ENCODE results near the gene C6orf132. TPM values are rescaled to one million over a fixed set of nuclear protein-coding genes. Genes with fewer than 3 reads are reported as not detected.
A peak's percentile ranks its signal among the peaks of the same experiment; 100 is the strongest.

The C6orf132 gene
- polyA plus RNA-seq, 3 donors from 2014 or later, result 0.06 to 0.10 TPM; not detected in 1

GRCh38 chr6:42079941-42080464, 62.4 kb downstream of the C6orf132 start:
- Mint-ChIP-seq H3K9me3 (no peaks in the 10 kb centered on the region), H3K27ac (no peak overlapping the region), H3K27me3 (ENCODE audit: low read depth in 3 of 3) (no peaks in the 10 kb centered on the region), H3K4me1 (no peaks in the 10 kb centered on the region), H3K4me3 (no peak overlapping the region), H3K36me3 (peaks cover 3 to 14% (median 4%) of the 10 kb centered on the region in 3 donors)
- DNase-seq, result no peak

- DNase-seq, result no peak
- Mint-ChIP-seq H3K4me3 (no peak overlapping the region), H3K9me3 (no peaks in the 10 kb centered on the region), H3K36me3 (peaks cover 5 to 22% (median 12%) of the 10 kb centered on the region in 3 donors), H3K4me1 (no peaks in the 10 kb centered on the region), H3K27ac (no peak overlapping the region), H3K27me3 (ENCODE audit: low read depth in 3 of 3) (no peaks in the 10 kb centered on the region)
Observed at GRCh38 chr6:42078386-42078785, 64.0 kb downstream of the C6orf132 start.

GRCh38 chr6:42075159-42075838, 67.1 kb downstream of the C6orf132 start:
- Mint-ChIP-seq H3K4me1 (peaks cover 0 to 2% of the 10 kb centered on the region in 2 donors), H3K4me3 (no peak overlapping the region), H3K36me3 (peaks cover 16 to 27% (median 26%) of the 10 kb centered on the region in 3 donors), H3K9me3 (no peaks in the 10 kb centered on the region), H3K27ac (peak overlapping the region in 2 of 6 donors; percentile 58 to 64), H3K27me3 (ENCODE audit: low read depth in 3 of 3) (peaks cover 0 to 2% (median 0%) of the 10 kb centered on the region in 3 donors)
- peak; percentile 16 to 27 (median 23) for DNase-seq

GRCh38 chr6:42073287-42073686, 69.1 kb downstream of the C6orf132 start:
- Mint-ChIP-seq H3K4me3 (no peak overlapping the region), H3K36me3 (peaks cover 16 to 27% (median 26%) of the 10 kb centered on the region in 3 donors), H3K27ac (peak overlapping the region in 2 of 6 donors; percentile 5 to 47), H3K27me3 (ENCODE audit: low read depth in 3 of 3) (peaks cover 0 to 2% (median 0%) of the 10 kb centered on the region in 3 donors), H3K4me1 (peaks cover 0 to 2% of the 10 kb centered on the region in 2 donors), H3K9me3 (no peaks in the 10 kb centered on the region)
- DNase-seq, result no peak

- Mint-ChIP-seq H3K4me3 (no peak overlapping the region), H3K27me3 (ENCODE audit: low read depth in 3 of 3) (peaks cover 0 to 2% (median 0%) of the 10 kb centered on the region in 3 donors), H3K9me3 (no peaks in the 10 kb centered on the region), H3K36me3 (peaks cover 16 to 26% (median 25%) of the 10 kb centered on the region in 3 donors), H3K27ac (peak overlapping the region in 3 of 6 donors; percentile 17 to 55 (median 29)), H3K4me1 (peaks cover 0 to 2% of the 10 kb centered on the region in 2 donors)
- DNase-seq, result no peak
Observed at GRCh38 chr6:42071881-42072583, 70.4 kb downstream of the C6orf132 start.

- Mint-ChIP-seq H3K4me1 (peaks cover 0 to 2% of the 10 kb centered on the region in 2 donors), H3K9me3 (no peaks in the 10 kb centered on the region), H3K27me3 (ENCODE audit: low read depth in 3 of 3) (peaks cover 0 to 2% (median 0%) of the 10 kb centered on the region in 3 donors), H3K36me3 (peaks cover 19 to 26% (median 23%) of the 10 kb centered on the region in 3 donors), H3K27ac (no peak overlapping the region), H3K4me3 (no peak overlapping the region)
- DNase-seq, result no peak
Observed at GRCh38 chr6:42068872-42069522, 73.4 kb downstream of the C6orf132 start.

- Mint-ChIP-seq H3K27ac (no peak overlapping the region), H3K9me3 (no peaks in the 10 kb centered on the region), H3K4me1 (peaks cover 0 to 2% of the 10 kb centered on the region in 2 donors), H3K4me3 (no peak overlapping the region), H3K36me3 (peaks cover 15 to 25% (median 22%) of the 10 kb centered on the region in 3 donors), H3K27me3 (ENCODE audit: low read depth in 3 of 3) (peaks cover 0 to 2% (median 0%) of the 10 kb centered on the region in 3 donors)
- no peak for DNase-seq
Observed at GRCh38 chr6:42068173-42068572, 74.2 kb downstream of the C6orf132 start.

- Mint-ChIP-seq H3K4me1 (no peaks in the 10 kb centered on the region), H3K27ac (no peak overlapping the region)
Observed at GRCh38 chr6:42066156-42066675, 76.2 kb downstream of the C6orf132 start.

GRCh38 chr6:42059743-42060142, 82.7 kb downstream of the C6orf132 start:
- DNase-seq, result no peak
- Mint-ChIP-seq H3K27ac (peak overlapping the region in 1 of 6 donors; percentile 40), H3K4me3 (no peak overlapping the region), H3K4me1 (peaks cover 0 to 4% of the 10 kb centered on the region in 2 donors), H3K27me3 (ENCODE audit: low read depth in 3 of 3) (peaks cover 0 to 2% (median 0%) of the 10 kb centered on the region in 3 donors), H3K9me3 (no peaks in the 10 kb centered on the region), H3K36me3 (peaks cover 16 to 59% (median 38%) of the 10 kb centered on the region in 3 donors)

More at GRCh38 chr6:42066156-42066675, 76.2 kb downstream of the C6orf132 start:
- no peak for DNase-seq
- Mint-ChIP-seq H3K9me3 (no peaks in the 10 kb centered on the region), H3K27me3 (ENCODE audit: low read depth in 3 of 3) (peaks cover 0 to 1% (median 0%) of the 10 kb centered on the region in 3 donors), H3K4me3 (no peak overlapping the region), H3K36me3 (peaks cover 4 to 24% (median 14%) of the 10 kb centered on the region in 3 donors)

- H3K9me3 Mint-ChIP-seq, result no peaks in the 10 kb centered on the region
- no peak overlapping the region for H3K4me3 Mint-ChIP-seq
- H3K36me3 Mint-ChIP-seq, result peaks cover 12 to 31% (median 17%) of the 10 kb centered on the region in 3 donors
- H3K27ac Mint-ChIP-seq, result peak overlapping the region in 1 of 6 donors; percentile 22
- no peak for DNase-seq
- H3K4me1 Mint-ChIP-seq, result peaks cover 34 to 49% of the 10 kb centered on the region in 2 donors
- peaks cover 3 to 7% (median 5%) of the 10 kb centered on the region in 3 donors for H3K27me3 Mint-ChIP-seq (ENCODE audit: low read depth in 3 of 3)
Observed at GRCh38 chr6:42053601-42054000, 88.8 kb downstream of the C6orf132 start.

- H3K27me3 Mint-ChIP-seq (ENCODE audit: low read depth in 3 of 3), result peaks cover 5 to 11% (median 6%) of the 10 kb centered on the region in 3 donors
Observed at GRCh38 chr6:42051268-42051653, 91.2 kb downstream of the C6orf132 start.

More at GRCh38 chr6:42051268-42051653, 91.2 kb downstream of the C6orf132 start:
- H3K4me1 Mint-ChIP-seq, result peaks cover 51 to 65% of the 10 kb centered on the region in 2 donors
- H3K36me3 Mint-ChIP-seq, result peaks cover 8 to 28% (median 8%) of the 10 kb centered on the region in 3 donors
- peak overlapping the region; percentile 77 to 98 (median 94) for H3K27ac Mint-ChIP-seq
- no peaks in the 10 kb centered on the region for H3K9me3 Mint-ChIP-seq
- peak overlapping the region; percentile 98 to 99 (median 98) for H3K4me3 Mint-ChIP-seq
- DNase-seq, result no peak
